GM23338 (cell line): ENCODE results near the gene SPRY4. TPM values are rescaled to one million over a fixed set of nuclear protein-coding genes. Genes with fewer than 3 reads are reported as not detected.
A peak's percentile ranks its signal among the peaks of the same experiment; 100 is the strongest.

Experiments
- ATAC-seq: fragments of 200-7000 bp; cut with Tn5 transposase; 3 replicates; pipeline ENCODE4 v1.9.1; 2020
- DNase-seq: peaks from one replicate; pipeline ENCODE4 v3.0.0-alpha.2; 2015; ENCODE audit warnings: low spot score
- H2AFZ ChIP-seq: fragments of 200-600 bp; sonication (generic); 2 replicates; pipeline ENCODE4 v1.8.0; 2016; ENCODE audit warnings: antibody characterized with exemption, mild to moderate bottlenecking, moderate library complexity
- H3F3A ChIP-seq: fragments of 200-600 bp; sonication (generic); replicated peaks from 2 replicates; pipeline ENCODE4 v1.8.0; 2017; ENCODE audit warnings: antibody characterized with exemption, mixed run types, low read depth
- H3K27ac ChIP-seq: fragments of 200-600 bp; sonication (generic); 2 replicates; pipeline ENCODE4 v1.6.1; 2016; ENCODE audit warnings: low read depth
- H3K27me3 ChIP-seq: fragments of 200-600 bp; sonication (generic); 2 replicates; pipeline ENCODE4 v1.8.0; 2016; ENCODE audit warnings: mild to moderate bottlenecking, mixed run types, moderate library complexity; ENCODE audit not compliant: insufficient read depth
- H3K36me3 ChIP-seq: fragments of 200-600 bp; sonication (generic); 2 replicates; pipeline ENCODE4 v1.8.0; 2016; ENCODE audit warnings: mild to moderate bottlenecking; ENCODE audit not compliant: insufficient read depth
- H3K4me1 ChIP-seq: fragments of 200-600 bp; sonication (generic); 2 replicates; pipeline ENCODE4 v1.8.0; 2016; ENCODE audit warnings: mild to moderate bottlenecking, moderate library complexity; ENCODE audit not compliant: insufficient read depth
- H3K4me2 ChIP-seq: fragments of 200-600 bp; sonication (generic); 2 replicates; pipeline ENCODE4 v1.7.1; 2017; ENCODE audit warnings: mixed run types
- H3K4me3 ChIP-seq: fragments of 200-600 bp; sonication (generic); 2 replicates; pipeline ENCODE4 v1.6.1; 2016; ENCODE audit warnings: mixed run types
- H3K79me2 ChIP-seq: fragments of 200-600 bp; sonication (generic); replicated peaks from 2 replicates; pipeline ENCODE4 v1.8.0; 2017; ENCODE audit warnings: mild to moderate bottlenecking; ENCODE audit not compliant: insufficient read depth
- H3K9me2 ChIP-seq: fragments of 200-600 bp; sonication (generic); 2 replicates; pipeline ENCODE4 v1.8.0; 2017; ENCODE audit not compliant: insufficient read depth
- H4K20me1 ChIP-seq: fragments of 200-600 bp; sonication (generic); replicated peaks from 2 replicates; pipeline ENCODE4 v1.8.0; 2017; ENCODE audit warnings: mild to moderate bottlenecking; ENCODE audit not compliant: insufficient read depth
- H3K27ac Mint-ChIP-seq: 2 replicates; pipeline ENCODE4 v1.8.0; 2020; ENCODE audit warnings: inconsistent platforms, mild to moderate bottlenecking, moderate library complexity, mixed read lengths
- H3K27me3 Mint-ChIP-seq: 3 replicates; pipeline ENCODE4 v1.8.0; 2022; ENCODE audit warnings: low read depth, mild to moderate bottlenecking, moderate library complexity, mixed read lengths, inconsistent platforms; ENCODE audit not compliant: insufficient read depth, poor library complexity
- H3K36me3 Mint-ChIP-seq: 3 replicates; pipeline ENCODE4 v1.8.0; 2021; ENCODE audit warnings: low read depth, mild to moderate bottlenecking, inconsistent platforms, moderate library complexity, mixed read lengths
- H3K4me1 Mint-ChIP-seq: 3 replicates; pipeline ENCODE4 v1.8.0; 2020; ENCODE audit warnings: mild to moderate bottlenecking, inconsistent platforms, mixed read lengths
- H3K4me3 Mint-ChIP-seq: 3 replicates; pipeline ENCODE4 v1.8.0; 2021; ENCODE audit warnings: moderate library complexity, mild to moderate bottlenecking, inconsistent platforms, mixed read lengths
- H3K9me3 Mint-ChIP-seq: 3 replicates; pipeline ENCODE4 v1.8.0; 2020; ENCODE audit warnings: moderate library complexity, mild to moderate bottlenecking, inconsistent platforms, mixed read lengths
- CREB1 ChIP-seq: fragments of 250-450 bp; sonication (Bioruptor Pico); IDR thresholded peaks from 2 replicates; pipeline ENCODE4 v1.5.0; 2020; ENCODE audit warnings: low read depth, mild to moderate bottlenecking, moderate library complexity
- CTCF ChIP-seq, 2 experiments: fragments of 200-600 bp in 1 of 2; sonication (generic) in 1 of 2; conservative IDR thresholded peaks; 2 replicates each; pipeline versions ENCODE4 v1.5.1 to v1.6.1; 2016 to 2017; ENCODE audit warnings: antibody characterized with exemption in 2 of 2, low read depth in 2 of 2, mild to moderate bottlenecking in 2 of 2, moderate library complexity in 1 of 2
- ETS1 ChIP-seq: IDR thresholded peaks from 2 replicates; pipeline ENCODE4 v1.6.1; 2016; ENCODE audit warnings: antibody characterized with exemption
- NANOG ChIP-seq: IDR thresholded peaks from 2 replicates; pipeline ENCODE4 v1.6.1; 2016; ENCODE audit warnings: antibody characterized with exemption, borderline replicate concordance
- POLR2AphosphoS5 ChIP-seq: IDR thresholded peaks from 2 replicates; pipeline ENCODE4 v1.6.1; 2016; ENCODE audit warnings: antibody characterized with exemption, low read depth
- ZNF114 ChIP-seq: fragments of 250-450 bp; sonication (Bioruptor Pico); IDR thresholded peaks from 2 replicates; pipeline ENCODE4 v1.5.0; 2020; ENCODE audit warnings: mild to moderate bottlenecking, moderate library complexity
- ZNF331 ChIP-seq: fragments of 250-450 bp; sonication (Bioruptor Pico); IDR thresholded peaks from 2 replicates; pipeline ENCODE4 v1.5.0; 2020; ENCODE audit warnings: low read depth, mild to moderate bottlenecking, moderate library complexity
- ZNF462 ChIP-seq: fragments of 250-450 bp; sonication (Bioruptor Pico); IDR thresholded peaks from 2 replicates; pipeline ENCODE4 v1.5.0; 2020; ENCODE audit warnings: mild to moderate bottlenecking, moderate library complexity
- polyA plus RNA-seq: library from polyadenylated mRNA; unstranded; fragments of >200 nt; fragmentation: Nextera tagmentation; extraction: Ambion mirVana; gene quantifications from 2 replicates; pipeline ENCODE4 v1.2.1, GENCODE V29; 2016
- total RNA-seq: library from RNA; depleted of rRNA; stranded (reverse); fragments of >200 nt; shearing (Covaris generic); gene quantifications from 2 replicates; pipeline ENCODE4 v1.2.3, GENCODE V29; 2014
- TF ChIP-seq, protein P1 (sequence below): IDR thresholded peaks from one replicate; pipeline ENCODE4 v1.6.1; 2018; ENCODE audit warnings: antibody characterized with exemption; ENCODE audit not compliant: unreplicated experiment

The SPRY4 gene
- total and polyA plus RNA-seq, 2 experiments from 2014 or later: 70.6 to 240 TPM

DNA sequence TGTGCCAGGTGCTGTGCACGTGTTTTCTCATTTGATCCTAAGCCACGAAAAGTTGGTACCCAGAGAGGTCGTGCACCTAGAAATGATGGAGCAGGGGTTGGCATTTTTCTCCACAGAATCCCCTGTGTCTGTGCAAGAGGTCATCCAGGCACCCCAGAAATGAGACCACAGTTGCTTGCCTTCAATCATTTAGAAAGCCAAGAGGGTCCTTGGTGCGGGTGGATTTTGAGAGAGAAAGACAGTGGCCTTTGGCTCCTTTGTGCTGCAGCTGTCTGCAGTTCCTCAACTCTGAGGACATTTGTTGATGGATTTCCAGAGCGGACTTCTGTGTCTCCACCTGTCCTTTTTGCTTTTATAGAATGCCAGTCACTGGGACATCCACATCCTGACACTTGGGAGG is 33.8 kb upstream of the SPRY4 start:
- H3K9me2 ChIP-seq: no peaks in the 10 kb centered on the region
- no peak for ATAC-seq
- peaks cover 72% of the 10 kb centered on the region for H3K4me1 ChIP-seq
- Mint-ChIP-seq H3K4me1 (peaks cover 66% of the 10 kb centered on the region), H3K4me3 (no peak overlapping the region), H3K9me3 (0 out of 3 replicates have a peak, but pooled peaks cover 6% of the 10 kb centered on the region), H3K27ac (no peak overlapping the region; the same call in 1 of the 2 replicates), H3K27me3 (peaks cover 17% of the 10 kb centered on the region), H3K36me3 (peaks cover 11% of the 10 kb centered on the region; the same call in 2 of the 3 replicates)
- peaks cover 6% of the 10 kb centered on the region; the same call in 1 of the 2 replicates for H3K79me2 ChIP-seq
- no peak overlapping the region for H3K4me2 ChIP-seq
- TF ChIP-seq ETS1: no peak
- TF ChIP-seq CTCF (conservative IDR thresholded peaks at IDR 0.05; ENCODE audit: low read depth in 2 of 2): no peak
- no peak for TF ChIP-seq POLR2AphosphoS5
- H4K20me1 ChIP-seq: no peaks in the 10 kb centered on the region
- H3F3A ChIP-seq: peaks cover 38% of the 10 kb centered on the region
- no peaks in the 10 kb centered on the region for H3K36me3 ChIP-seq
- DNase-seq: no peak
- 0 out of 2 replicates have a peak overlapping the region, but pooled peaks have one; percentile 94 for H3K27ac ChIP-seq
- no peak overlapping the region for H2AFZ ChIP-seq
- no peaks in the 10 kb centered on the region for H3K27me3 ChIP-seq
- no peak overlapping the region for H3K4me3 ChIP-seq

GRCh38 chr5:142358121-142358520 is 33.3 kb upstream of the SPRY4 start:
- H3K4me2 ChIP-seq: peak overlapping the region; percentile 89
- no peaks in the 10 kb centered on the region for H4K20me1 ChIP-seq
- Mint-ChIP-seq H3K36me3 (peaks cover 10% of the 10 kb centered on the region; the same call in 2 of the 3 replicates), H3K27ac (peak overlapping the region; percentile 98), H3K27me3 (peaks cover 14% of the 10 kb centered on the region), H3K4me3 (peak overlapping the region; percentile 59; the same call in 2 of the 3 replicates), H3K9me3 (0 out of 3 replicates have a peak, but pooled peaks cover 6% of the 10 kb centered on the region), H3K4me1 (peaks cover 65% of the 10 kb centered on the region)
- no peaks in the 10 kb centered on the region for H3K36me3 ChIP-seq
- no peak for DNase-seq
- H3K27ac ChIP-seq: peak overlapping the region; percentile 94
- no peaks in the 10 kb centered on the region for H3K27me3 ChIP-seq
- no peaks in the 10 kb centered on the region for H3K9me2 ChIP-seq
- no peak overlapping the region for H2AFZ ChIP-seq
- H3K79me2 ChIP-seq: 0 out of 2 replicates have a peak, but pooled peaks cover 4% of the 10 kb centered on the region
- H3K4me3 ChIP-seq: no peak overlapping the region
- H3K4me1 ChIP-seq: peaks cover 67% of the 10 kb centered on the region
- peaks cover 33% of the 10 kb centered on the region for H3F3A ChIP-seq
- ATAC-seq: no peak
- TF ChIP-seq NANOG: no peak
- TF ChIP-seq ZNF114 (CRISPR knock-in tag): no peak
- TF ChIP-seq CREB1: no peak
- no peak for TF ChIP-seq ZNF331 (CRISPR knock-in tag)
- no peak for TF ChIP-seq POLR2AphosphoS5
- TF ChIP-seq, protein P1, sequence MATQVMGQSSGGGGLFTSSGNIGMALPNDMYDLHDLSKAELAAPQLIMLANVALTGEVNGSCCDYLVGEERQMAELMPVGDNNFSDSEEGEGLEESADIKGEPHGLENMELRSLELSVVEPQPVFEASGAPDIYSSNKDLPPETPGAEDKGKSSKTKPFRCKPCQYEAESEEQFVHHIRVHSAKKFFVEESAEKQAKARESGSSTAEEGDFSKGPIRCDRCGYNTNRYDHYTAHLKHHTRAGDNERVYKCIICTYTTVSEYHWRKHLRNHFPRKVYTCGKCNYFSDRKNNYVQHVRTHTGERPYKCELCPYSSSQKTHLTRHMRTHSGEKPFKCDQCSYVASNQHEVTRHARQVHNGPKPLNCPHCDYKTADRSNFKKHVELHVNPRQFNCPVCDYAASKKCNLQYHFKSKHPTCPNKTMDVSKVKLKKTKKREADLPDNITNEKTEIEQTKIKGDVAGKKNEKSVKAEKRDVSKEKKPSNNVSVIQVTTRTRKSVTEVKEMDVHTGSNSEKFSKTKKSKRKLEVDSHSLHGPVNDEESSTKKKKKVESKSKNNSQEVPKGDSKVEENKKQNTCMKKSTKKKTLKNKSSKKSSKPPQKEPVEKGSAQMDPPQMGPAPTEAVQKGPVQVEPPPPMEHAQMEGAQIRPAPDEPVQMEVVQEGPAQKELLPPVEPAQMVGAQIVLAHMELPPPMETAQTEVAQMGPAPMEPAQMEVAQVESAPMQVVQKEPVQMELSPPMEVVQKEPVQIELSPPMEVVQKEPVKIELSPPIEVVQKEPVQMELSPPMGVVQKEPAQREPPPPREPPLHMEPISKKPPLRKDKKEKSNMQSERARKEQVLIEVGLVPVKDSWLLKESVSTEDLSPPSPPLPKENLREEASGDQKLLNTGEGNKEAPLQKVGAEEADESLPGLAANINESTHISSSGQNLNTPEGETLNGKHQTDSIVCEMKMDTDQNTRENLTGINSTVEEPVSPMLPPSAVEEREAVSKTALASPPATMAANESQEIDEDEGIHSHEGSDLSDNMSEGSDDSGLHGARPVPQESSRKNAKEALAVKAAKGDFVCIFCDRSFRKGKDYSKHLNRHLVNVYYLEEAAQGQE: no peak
- no peak for TF ChIP-seq ZNF462 (CRISPR knock-in tag)
